Activated B cell treated with CpG ODN at 0.5 μM for 24 hours (primary cell): ENCODE data around the gene MAGEA9. TPM values are rescaled to one million over a fixed set of nuclear protein-coding genes. Genes with fewer than 3 reads are reported as not detected.

Experiments used
- ATAC-seq: fragments of 200-7000 bp; cut with Tn5 transposase; one replicate; pipeline ENCODE4 v1.10.0; 2021; ENCODE audit warnings: low read depth, mild to moderate bottlenecking, moderate library complexity
- CTCF ChIA-PET: fragments of 350-600 bp; sonication (Branson Sonifier 250); formaldehyde crosslinking; loops from one replicate; lab custom pipeline; 2021; ENCODE audit warnings: antibody characterized with exemption; lab: Charles Lee
- POLR2A ChIA-PET: fragments of 350-600 bp; sonication (Branson Sonifier 250); formaldehyde crosslinking; loops from one replicate; lab custom pipeline; 2021; ENCODE audit warnings: antibody characterized with exemption; lab: Charles Lee
- DNase-seq: peaks from one replicate; pipeline ENCODE4 v3.0.0; 2022
- H3K27ac Mint-ChIP-seq: one replicate; pipeline ENCODE4 v1.8.0; 2020; ENCODE audit warnings: mixed read lengths
- H3K27me3 Mint-ChIP-seq: one replicate; pipeline ENCODE4 v1.8.0; 2021; ENCODE audit warnings: mixed read lengths
- H3K36me3 Mint-ChIP-seq: one replicate; pipeline ENCODE4 v1.8.0; 2021; ENCODE audit warnings: low read depth, mixed read lengths
- H3K4me1 Mint-ChIP-seq: one replicate; pipeline ENCODE4 v1.8.0; 2021; ENCODE audit warnings: mixed read lengths
- H3K4me3 Mint-ChIP-seq: one replicate; pipeline ENCODE4 v1.8.0; 2020; ENCODE audit warnings: mild to moderate bottlenecking, mixed read lengths
- H3K9me3 Mint-ChIP-seq: one replicate; pipeline ENCODE4 v1.8.0; 2020; ENCODE audit warnings: mixed read lengths
- intact Hi-C: fragments of 100-400 bp; cut with micrococcal nuclease; formaldehyde crosslinking; loops from one replicate; pipeline ENCODE4 v1.15.1; 2024
- total RNA-seq: library from RNA; stranded (reverse); gene quantifications from 2 replicates; pipeline ENCODE4 v1.2.3, GENCODE V29; 2022
- TF ChIP-seq, protein P1 (sequence below): fragments of 200-600 bp; IDR thresholded peaks from one replicate; pipeline ENCODE4 v1.8.0; 2022; ENCODE audit warnings: antibody characterized with exemption, mild to moderate bottlenecking

The MAGEA9 gene
- total RNA-seq, 1 donor from 2014 or later, result not detected

DNA sequence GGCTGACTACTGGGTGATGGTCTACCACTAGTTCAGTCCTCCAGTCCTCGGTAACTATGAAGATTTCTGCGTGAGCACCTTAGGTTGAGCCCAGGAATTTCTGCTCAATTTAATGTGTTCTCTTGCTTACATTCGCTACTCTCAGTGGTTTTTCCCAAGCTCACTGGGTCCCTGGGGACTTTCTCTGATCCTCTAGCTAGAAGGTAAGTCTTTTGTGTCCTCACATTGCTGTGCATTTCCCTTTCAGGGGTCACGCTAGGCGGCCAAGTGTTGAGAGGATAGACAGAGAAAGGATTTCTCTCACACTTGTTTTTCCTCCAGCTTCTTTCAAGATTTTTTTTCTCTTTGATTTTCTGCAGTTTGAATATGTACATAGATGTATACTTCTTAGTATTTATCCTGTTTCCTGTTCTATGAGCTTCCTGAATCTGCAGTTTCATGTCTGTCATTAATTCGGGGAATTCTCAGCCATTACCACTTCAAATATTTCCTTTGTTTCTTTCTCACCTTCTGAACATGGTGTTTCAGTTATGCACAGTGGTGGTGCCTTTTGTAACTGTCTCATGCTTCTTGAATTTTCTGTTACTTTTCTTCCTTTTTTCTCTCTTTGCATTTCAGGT is 17.5 kb downstream of the MAGEA9 start:
- ChIA-PET CTCF (no interaction called here), POLR2A (no interaction called here)
- intact Hi-C loops, result no loop called here
- H3K4me1 Mint-ChIP-seq, result peaks cover 5% of the 10 kb centered on the region
- no peak for DNase-seq
- H3K4me3 Mint-ChIP-seq, result no peak overlapping the region
- no peaks in the 10 kb centered on the region for H3K9me3 Mint-ChIP-seq
- no peaks in the 10 kb centered on the region for H3K27me3 Mint-ChIP-seq
- no peak overlapping the region for H3K27ac Mint-ChIP-seq
- no peaks in the 10 kb centered on the region for H3K36me3 Mint-ChIP-seq
- ATAC-seq, result no peak
- TF ChIP-seq, protein P1, sequence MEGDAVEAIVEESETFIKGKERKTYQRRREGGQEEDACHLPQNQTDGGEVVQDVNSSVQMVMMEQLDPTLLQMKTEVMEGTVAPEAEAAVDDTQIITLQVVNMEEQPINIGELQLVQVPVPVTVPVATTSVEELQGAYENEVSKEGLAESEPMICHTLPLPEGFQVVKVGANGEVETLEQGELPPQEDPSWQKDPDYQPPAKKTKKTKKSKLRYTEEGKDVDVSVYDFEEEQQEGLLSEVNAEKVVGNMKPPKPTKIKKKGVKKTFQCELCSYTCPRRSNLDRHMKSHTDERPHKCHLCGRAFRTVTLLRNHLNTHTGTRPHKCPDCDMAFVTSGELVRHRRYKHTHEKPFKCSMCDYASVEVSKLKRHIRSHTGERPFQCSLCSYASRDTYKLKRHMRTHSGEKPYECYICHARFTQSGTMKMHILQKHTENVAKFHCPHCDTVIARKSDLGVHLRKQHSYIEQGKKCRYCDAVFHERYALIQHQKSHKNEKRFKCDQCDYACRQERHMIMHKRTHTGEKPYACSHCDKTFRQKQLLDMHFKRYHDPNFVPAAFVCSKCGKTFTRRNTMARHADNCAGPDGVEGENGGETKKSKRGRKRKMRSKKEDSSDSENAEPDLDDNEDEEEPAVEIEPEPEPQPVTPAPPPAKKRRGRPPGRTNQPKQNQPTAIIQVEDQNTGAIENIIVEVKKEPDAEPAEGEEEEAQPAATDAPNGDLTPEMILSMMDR, result no peak

DNA sequence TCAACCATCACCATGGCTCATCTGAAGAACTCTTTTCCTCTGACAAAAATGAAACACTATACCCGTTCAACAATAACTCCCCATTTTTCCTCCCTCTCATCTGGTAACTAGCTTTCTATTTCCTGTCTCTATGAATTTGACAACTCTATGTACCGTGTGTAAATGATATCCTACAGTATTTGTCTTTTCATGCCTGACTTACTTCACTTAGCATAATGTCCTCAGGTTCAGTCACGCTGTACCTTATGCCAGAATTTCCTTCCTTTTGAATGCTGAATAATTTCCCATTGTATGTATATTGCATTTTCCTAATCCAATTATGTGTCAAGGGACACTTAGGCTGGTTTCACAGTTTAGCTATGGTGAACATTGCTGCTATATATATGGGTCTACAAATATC is 18.2 kb downstream of the MAGEA9 start:
- intact Hi-C loops, result no loop called here
- Mint-ChIP-seq H3K27ac (no peak overlapping the region), H3K4me1 (peaks cover 5% of the 10 kb centered on the region), H3K4me3 (no peak overlapping the region), H3K27me3 (no peaks in the 10 kb centered on the region), H3K36me3 (no peaks in the 10 kb centered on the region), H3K9me3 (no peaks in the 10 kb centered on the region)
- DNase-seq (no peak), ATAC-seq (no peak)
- ChIA-PET POLR2A (no interaction called here), CTCF (no interaction called here)
- TF ChIP-seq, protein P1, result no peak

DNA sequence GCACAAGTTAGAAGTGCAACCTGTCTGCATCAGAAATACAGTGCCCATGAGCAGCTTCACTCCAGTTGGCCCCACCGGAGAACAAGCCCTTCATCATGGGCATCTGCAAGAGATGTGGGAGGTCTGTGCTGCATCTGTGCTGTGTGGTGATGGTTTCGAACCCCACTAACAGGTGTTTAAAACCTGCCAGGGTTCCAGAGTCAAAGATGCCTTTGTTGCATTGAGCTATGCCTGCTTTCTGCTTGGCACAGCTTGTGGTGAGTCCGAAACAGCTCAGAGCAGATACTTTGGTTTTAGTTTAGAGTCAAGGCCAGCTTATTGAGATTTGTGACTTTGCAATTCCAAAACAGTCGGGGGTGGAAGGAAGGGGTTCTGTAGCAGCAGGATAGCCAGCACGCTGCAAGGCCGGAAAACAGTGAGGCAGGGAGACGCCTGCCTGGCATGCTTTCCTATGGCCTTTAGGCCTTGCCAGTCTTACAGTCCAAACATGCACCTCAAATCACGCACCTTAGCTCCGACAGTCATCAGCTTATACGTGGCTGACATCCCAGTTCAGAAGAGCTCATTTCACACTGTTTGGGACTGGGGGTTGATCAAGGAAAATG is 21.8 kb downstream of the MAGEA9 start:
- ChIA-PET CTCF (no interaction called here), POLR2A (no interaction called here)
- no peak for DNase-seq
- no peak for ATAC-seq
- Mint-ChIP-seq H3K27ac (no peak overlapping the region), H3K9me3 (no peaks in the 10 kb centered on the region), H3K36me3 (no peaks in the 10 kb centered on the region), H3K4me1 (peaks cover 5% of the 10 kb centered on the region), H3K27me3 (no peaks in the 10 kb centered on the region), H3K4me3 (no peak overlapping the region)
- TF ChIP-seq, protein P1, result no peak
- intact Hi-C loops, result no loop called here

DNA sequence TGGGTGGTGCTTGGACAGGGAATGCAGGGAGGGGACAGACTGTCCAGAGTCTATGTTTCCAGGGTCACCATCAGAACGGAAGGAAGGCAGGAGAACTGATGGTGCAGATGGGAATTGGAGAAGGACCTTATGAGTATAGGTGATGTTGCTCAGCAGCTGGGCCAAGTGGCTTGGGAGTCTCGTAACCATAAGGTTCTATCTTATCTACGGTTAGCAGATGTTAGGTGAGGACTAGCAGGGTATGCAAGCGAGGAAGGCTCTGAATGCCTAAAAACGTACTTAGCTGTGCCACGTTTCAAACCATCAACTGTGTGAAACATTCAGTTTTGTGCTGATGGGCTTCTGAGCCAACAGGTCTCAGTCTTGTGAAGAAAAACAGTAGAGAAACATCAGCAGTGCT is 22.4 kb downstream of the MAGEA9 start:
- intact Hi-C loops, result no loop called here
- POLR2A ChIA-PET, result no interaction called here
- ATAC-seq (no peak), DNase-seq (no peak)
- Mint-ChIP-seq H3K9me3 (no peaks in the 10 kb centered on the region), H3K4me3 (no peak overlapping the region), H3K27me3 (no peaks in the 10 kb centered on the region), H3K36me3 (no peaks in the 10 kb centered on the region), H3K4me1 (peaks cover 5% of the 10 kb centered on the region), H3K27ac (no peak overlapping the region)
- TF ChIP-seq, protein P1, result no peak
- CTCF ChIA-PET, result no interaction called here

DNA sequence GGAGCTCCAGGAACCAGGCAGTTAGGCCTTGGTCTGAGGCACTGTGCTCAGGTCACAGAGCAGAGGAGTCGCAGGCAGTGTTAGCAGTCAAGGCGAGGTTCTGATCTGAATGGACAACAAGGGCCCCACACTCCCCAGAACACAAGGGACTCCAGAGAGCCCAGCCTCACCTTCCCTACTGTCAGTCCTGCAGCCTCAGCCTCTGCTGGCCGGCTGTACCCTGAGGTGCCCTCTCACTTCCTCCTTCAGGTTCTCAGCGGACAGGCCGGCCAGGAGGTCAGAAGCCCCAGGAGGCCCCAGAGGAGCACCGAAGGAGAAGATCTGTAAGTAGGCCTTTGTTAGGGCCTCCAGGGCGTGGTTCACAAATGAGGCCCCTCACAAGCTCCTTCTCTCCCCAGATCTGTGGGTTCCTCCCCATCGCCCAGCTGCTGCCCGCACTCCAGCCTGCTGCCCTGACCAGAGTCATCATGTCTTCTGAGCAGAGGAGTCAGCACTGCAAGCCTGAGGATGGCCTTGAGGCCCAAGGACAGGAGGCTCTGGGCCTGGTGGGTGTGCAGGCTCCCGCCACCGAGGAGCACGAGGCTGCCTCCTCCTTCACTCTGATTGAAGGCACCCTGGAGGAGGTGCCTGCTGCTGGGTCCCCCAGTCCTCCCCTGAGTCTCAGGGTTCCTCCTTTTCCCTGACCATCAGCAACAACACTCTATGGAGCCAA is 26.2 kb downstream of the MAGEA9 start:
- intact Hi-C loops, result no loop called here
- ATAC-seq (no peak), DNase-seq (no peak)
- TF ChIP-seq, protein P1, result no peak
- H3K9me3 Mint-ChIP-seq, result no peaks in the 10 kb centered on the region
- no peak overlapping the region for H3K27ac Mint-ChIP-seq
- ChIA-PET POLR2A (no interaction called here), CTCF (no interaction called here)
- H3K27me3 Mint-ChIP-seq, result no peaks in the 10 kb centered on the region
- H3K36me3 Mint-ChIP-seq, result no peaks in the 10 kb centered on the region
- H3K4me3 Mint-ChIP-seq, result no peak overlapping the region
- H3K4me1 Mint-ChIP-seq, result no peaks in the 10 kb centered on the region
